ENCODE data around the gene FOXO4. TPM values are rescaled to one million over a fixed set of nuclear protein-coding genes. Genes with fewer than 3 reads are reported as not detected.

The FOXO4 gene
- total and polyA plus RNA-seq, 2 experiments from 2014 or later, result 8.0 to 31.4 TPM

DNA sequence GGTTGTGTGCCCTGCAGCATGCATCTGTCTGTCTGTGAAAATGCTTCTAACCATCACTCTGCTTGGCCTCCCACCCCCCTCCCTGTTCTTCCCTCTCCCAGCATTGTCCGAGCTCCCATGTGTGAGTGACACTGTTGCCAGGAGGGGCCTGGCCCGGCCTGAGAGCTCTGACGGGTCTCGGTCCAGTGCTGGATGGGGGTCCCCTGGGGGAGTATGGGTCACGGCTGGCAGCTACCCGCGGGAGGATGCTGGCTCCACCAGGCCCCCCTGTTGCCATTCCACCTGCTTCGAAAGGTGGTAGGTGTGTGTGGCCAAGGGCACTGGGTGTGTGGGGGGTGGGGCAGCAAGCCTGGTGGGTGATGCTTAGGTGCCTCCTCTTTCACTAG lies 52.6 kb downstream of the FOXO4 start (continued):
- TF ChIP-seq, protein P1, sequence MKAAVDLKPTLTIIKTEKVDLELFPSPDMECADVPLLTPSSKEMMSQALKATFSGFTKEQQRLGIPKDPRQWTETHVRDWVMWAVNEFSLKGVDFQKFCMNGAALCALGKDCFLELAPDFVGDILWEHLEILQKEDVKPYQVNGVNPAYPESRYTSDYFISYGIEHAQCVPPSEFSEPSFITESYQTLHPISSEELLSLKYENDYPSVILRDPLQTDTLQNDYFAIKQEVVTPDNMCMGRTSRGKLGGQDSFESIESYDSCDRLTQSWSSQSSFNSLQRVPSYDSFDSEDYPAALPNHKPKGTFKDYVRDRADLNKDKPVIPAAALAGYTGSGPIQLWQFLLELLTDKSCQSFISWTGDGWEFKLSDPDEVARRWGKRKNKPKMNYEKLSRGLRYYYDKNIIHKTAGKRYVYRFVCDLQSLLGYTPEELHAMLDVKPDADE (IDR thresholded peaks at IDR 0.05), result no peak
- no peak for TF ChIP-seq JUNB (IDR thresholded peaks at IDR 0.05; ENCODE audit: unreplicated experiment)
- no peak for TF ChIP-seq EZH2phosphoT487 (IDR thresholded peaks at IDR 0.05; ENCODE audit: unreplicated experiment)
- TF ChIP-seq ZNF114 (CRISPR knock-in tag; IDR thresholded peaks at IDR 0.05), result no peak
- TF ChIP-seq ZNF331 (CRISPR knock-in tag; IDR thresholded peaks at IDR 0.05; ENCODE audit: low read depth), result no peak
- TF ChIP-seq NANOG (IDR thresholded peaks at IDR 0.05; ENCODE audit: borderline replicate concordance), result no peak
- no peak for TF ChIP-seq CREB1 (CRISPR knock-in tag; IDR thresholded peaks at IDR 0.05; ENCODE audit: low read depth)
- TF ChIP-seq STAT1 (IDR thresholded peaks at IDR 0.05; ENCODE audit: unreplicated experiment), result no peak
- no peak for TF ChIP-seq EZH2 (IDR thresholded peaks at IDR 0.05; ENCODE audit: low read depth, unreplicated experiment)

DNA sequence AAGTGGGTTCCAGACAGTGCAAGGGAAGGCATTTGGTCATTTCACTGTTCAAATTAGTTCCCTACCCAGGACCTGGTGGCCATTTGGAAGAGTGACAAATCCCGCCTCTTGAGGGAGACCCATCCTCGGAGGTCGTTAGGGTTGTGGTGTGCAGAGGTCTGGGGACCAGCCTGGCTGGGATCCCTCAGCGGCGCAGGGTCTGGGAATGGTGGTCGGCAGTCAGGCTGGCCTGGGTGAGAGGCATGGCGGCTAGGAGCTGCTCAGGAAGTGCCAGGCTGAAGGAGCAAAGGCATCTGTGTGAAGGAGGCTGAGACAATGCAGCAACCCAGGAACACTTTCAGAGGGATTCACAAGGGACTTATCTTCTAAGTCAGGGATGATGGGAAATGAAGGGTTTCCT lies 55.7 kb downstream of the FOXO4 start:
- no peak overlapping the region for H3K4me3 Mint-ChIP-seq
- H3K4me2 ChIP-seq, result no peak overlapping the region
- H3K27ac ChIP-seq (ENCODE audit: low read depth), result no peak overlapping the region
- H3K27me3 ChIP-seq (ENCODE audit: insufficient read depth), result no peaks in the 10 kb centered on the region
- no peak overlapping the region for H3K4me3 ChIP-seq
- no peak overlapping the region for H2AFZ ChIP-seq
- no peak for TF ChIP-seq ZNF331 (CRISPR knock-in tag; IDR thresholded peaks at IDR 0.05; ENCODE audit: low read depth)
- TF ChIP-seq REST (IDR thresholded peaks at IDR 0.05; ENCODE audit: unreplicated experiment), result no peak
- TF ChIP-seq POLR2AphosphoS5 (IDR thresholded peaks at IDR 0.05; ENCODE audit: low read depth), result no peak
- no peak for TF ChIP-seq ZNF114 (CRISPR knock-in tag; IDR thresholded peaks at IDR 0.05)
- no peak for TF ChIP-seq EZH2 (IDR thresholded peaks at IDR 0.05; ENCODE audit: low read depth, unreplicated experiment)
- TF ChIP-seq STAT1 (IDR thresholded peaks at IDR 0.05; ENCODE audit: unreplicated experiment), result no peak
- TF ChIP-seq CREB1 (CRISPR knock-in tag; IDR thresholded peaks at IDR 0.05; ENCODE audit: low read depth), result no peak
- TF ChIP-seq, protein P2, sequence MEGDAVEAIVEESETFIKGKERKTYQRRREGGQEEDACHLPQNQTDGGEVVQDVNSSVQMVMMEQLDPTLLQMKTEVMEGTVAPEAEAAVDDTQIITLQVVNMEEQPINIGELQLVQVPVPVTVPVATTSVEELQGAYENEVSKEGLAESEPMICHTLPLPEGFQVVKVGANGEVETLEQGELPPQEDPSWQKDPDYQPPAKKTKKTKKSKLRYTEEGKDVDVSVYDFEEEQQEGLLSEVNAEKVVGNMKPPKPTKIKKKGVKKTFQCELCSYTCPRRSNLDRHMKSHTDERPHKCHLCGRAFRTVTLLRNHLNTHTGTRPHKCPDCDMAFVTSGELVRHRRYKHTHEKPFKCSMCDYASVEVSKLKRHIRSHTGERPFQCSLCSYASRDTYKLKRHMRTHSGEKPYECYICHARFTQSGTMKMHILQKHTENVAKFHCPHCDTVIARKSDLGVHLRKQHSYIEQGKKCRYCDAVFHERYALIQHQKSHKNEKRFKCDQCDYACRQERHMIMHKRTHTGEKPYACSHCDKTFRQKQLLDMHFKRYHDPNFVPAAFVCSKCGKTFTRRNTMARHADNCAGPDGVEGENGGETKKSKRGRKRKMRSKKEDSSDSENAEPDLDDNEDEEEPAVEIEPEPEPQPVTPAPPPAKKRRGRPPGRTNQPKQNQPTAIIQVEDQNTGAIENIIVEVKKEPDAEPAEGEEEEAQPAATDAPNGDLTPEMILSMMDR (conservative IDR thresholded peaks at IDR 0.05; ENCODE audit: low read depth in 2 of 2), result no peak
- no peak for TF ChIP-seq JUNB (IDR thresholded peaks at IDR 0.05; ENCODE audit: unreplicated experiment)
- TF ChIP-seq, protein P3, sequence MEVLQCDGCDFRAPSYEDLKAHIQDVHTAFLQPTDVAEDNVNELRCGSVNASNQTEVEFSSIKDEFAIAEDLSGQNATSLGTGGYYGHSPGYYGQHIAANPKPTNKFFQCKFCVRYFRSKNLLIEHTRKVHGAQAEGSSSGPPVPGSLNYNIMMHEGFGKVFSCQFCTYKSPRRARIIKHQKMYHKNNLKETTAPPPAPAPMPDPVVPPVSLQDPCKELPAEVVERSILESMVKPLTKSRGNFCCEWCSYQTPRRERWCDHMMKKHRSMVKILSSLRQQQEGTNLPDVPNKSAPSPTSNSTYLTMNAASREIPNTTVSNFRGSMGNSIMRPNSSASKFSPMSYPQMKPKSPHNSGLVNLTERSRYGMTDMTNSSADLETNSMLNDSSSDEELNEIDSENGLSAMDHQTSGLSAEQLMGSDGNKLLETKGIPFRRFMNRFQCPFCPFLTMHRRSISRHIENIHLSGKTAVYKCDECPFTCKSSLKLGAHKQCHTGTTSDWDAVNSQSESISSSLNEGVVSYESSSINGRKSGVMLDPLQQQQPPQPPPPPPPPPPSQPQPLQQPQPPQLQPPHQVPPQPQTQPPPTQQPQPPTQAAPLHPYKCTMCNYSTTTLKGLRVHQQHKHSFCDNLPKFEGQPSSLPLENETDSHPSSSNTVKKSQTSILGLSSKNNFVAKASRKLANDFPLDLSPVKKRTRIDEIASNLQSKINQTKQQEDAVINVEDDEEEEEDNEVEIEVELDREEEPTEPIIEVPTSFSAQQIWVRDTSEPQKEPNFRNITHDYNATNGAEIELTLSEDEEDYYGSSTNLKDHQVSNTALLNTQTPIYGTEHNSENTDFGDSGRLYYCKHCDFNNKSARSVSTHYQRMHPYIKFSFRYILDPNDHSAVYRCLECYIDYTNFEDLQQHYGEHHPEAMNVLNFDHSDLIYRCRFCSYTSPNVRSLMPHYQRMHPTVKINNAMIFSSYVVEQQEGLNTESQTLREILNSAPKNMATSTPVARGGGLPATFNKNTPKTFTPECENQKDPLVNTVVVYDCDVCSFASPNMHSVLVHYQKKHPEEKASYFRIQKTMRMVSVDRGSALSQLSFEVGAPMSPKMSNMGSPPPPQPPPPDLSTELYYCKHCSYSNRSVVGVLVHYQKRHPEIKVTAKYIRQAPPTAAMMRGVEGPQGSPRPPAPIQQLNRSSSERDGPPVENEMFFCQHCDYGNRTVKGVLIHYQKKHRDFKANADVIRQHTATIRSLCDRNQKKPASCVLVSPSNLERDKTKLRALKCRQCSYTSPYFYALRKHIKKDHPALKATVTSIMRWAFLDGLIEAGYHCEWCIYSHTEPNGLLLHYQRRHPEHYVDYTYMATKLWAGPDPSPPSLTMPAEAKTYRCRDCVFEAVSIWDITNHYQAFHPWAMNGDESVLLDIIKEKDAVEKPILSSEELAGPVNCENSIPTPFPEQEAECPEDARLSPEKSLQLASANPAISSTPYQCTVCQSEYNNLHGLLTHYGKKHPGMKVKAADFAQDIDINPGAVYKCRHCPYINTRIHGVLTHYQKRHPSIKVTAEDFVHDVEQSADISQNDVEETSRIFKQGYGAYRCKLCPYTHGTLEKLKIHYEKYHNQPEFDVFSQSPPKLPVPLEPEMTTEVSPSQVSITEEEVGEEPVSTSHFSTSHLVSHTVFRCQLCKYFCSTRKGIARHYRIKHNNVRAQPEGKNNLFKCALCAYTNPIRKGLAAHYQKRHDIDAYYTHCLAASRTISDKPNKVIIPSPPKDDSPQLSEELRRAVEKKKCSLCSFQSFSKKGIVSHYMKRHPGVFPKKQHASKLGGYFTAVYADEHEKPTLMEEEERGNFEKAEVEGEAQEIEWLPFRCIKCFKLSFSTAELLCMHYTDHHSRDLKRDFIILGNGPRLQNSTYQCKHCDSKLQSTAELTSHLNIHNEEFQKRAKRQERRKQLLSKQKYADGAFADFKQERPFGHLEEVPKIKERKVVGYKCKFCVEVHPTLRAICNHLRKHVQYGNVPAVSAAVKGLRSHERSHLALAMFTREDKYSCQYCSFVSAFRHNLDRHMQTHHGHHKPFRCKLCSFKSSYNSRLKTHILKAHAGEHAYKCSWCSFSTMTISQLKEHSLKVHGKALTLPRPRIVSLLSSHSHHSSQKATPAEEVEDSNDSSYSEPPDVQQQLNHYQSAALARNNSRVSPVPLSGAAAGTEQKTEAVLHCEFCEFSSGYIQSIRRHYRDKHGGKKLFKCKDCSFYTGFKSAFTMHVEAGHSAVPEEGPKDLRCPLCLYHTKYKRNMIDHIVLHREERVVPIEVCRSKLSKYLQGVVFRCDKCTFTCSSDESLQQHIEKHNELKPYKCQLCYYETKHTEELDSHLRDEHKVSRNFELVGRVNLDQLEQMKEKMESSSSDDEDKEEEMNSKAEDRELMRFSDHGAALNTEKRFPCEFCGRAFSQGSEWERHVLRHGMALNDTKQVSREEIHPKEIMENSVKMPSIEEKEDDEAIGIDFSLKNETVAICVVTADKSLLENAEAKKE (CRISPR knock-in tag; IDR thresholded peaks at IDR 0.05), result no peak
- no peak for TF ChIP-seq NANOG (IDR thresholded peaks at IDR 0.05; ENCODE audit: borderline replicate concordance)
- H3K9me3 Mint-ChIP-seq, result no peaks in the 10 kb centered on the region
- peaks cover 5% of the 10 kb centered on the region; the same call in 1 of the 2 replicates for H3K4me1 ChIP-seq (ENCODE audit: insufficient read depth)
- no peaks in the 10 kb centered on the region for H3K9me2 ChIP-seq (ENCODE audit: insufficient read depth)
- H3K36me3 ChIP-seq (ENCODE audit: insufficient read depth), result no peaks in the 10 kb centered on the region
- no peak for ATAC-seq
- no peaks in the 10 kb centered on the region for H3K79me2 ChIP-seq (replicated peaks; ENCODE audit: insufficient read depth)
- peaks cover 13% of the 10 kb centered on the region for H3K4me1 Mint-ChIP-seq
- no peaks in the 10 kb centered on the region for H3F3A ChIP-seq (replicated peaks; ENCODE audit: low read depth)
- no peak for DNase-seq (ENCODE audit: low spot score)
- H3K36me3 Mint-ChIP-seq (ENCODE audit: low read depth), result peaks cover 10% of the 10 kb centered on the region; the same call in 1 of the 3 replicates
- H3K27ac Mint-ChIP-seq, result no peak overlapping the region
- no peaks in the 10 kb centered on the region for H4K20me1 ChIP-seq (replicated peaks; ENCODE audit: insufficient read depth)
- peaks cover 4% of the 10 kb centered on the region for H3K27me3 Mint-ChIP-seq (ENCODE audit: insufficient read depth, low read depth, poor library complexity)

Measured in GM23338 (cell line).